OCI-LY7 (cell line): Measurements from ENCODE around the gene TPM2. TPM values are rescaled to one million over a fixed set of nuclear protein-coding genes. Genes with fewer than 3 reads are reported as not detected.

Experiments
- BruUV-seq: library from RNA; stranded (reverse); fragments of 400-500 nt; replicated peaks from 2 replicates; lab custom pipeline; 2021; lab: Mats Ljungman, UMichigan
- CTCF ChIA-PET: fragments of 300-600 bp; sonication (Branson Sonifier 250); formaldehyde crosslinking; loops from one replicate; lab custom pipeline; 2022; ENCODE audit warnings: antibody characterized with exemption; ENCODE audit not compliant: unreplicated experiment; lab: Charles Lee
- POLR2A ChIA-PET: fragments of 300-600 bp; sonication (Branson Sonifier 250); formaldehyde crosslinking; loops from one replicate; lab custom pipeline; 2022; ENCODE audit warnings: antibody characterized with exemption; lab: Charles Lee
- DNase-seq: peaks from one replicate; pipeline ENCODE4 v3.0.0-alpha.2; 2015; ENCODE audit warnings: low spot score
- H2AFZ ChIP-seq: fragments of 200-600 bp; sonication (generic), shearing (Covaris generic); 2 replicates; pipeline ENCODE4 v1.6.1; 2014; ENCODE audit warnings: mild to moderate bottlenecking, antibody characterized with exemption, low read length, moderate library complexity
- H3K27ac ChIP-seq: fragments of 200-600 bp; sonication (generic); 2 replicates; pipeline ENCODE4 v1.5.1; 2014; ENCODE audit warnings: mixed run types, low read depth, mild to moderate bottlenecking, moderate library complexity, low read length, inconsistent platforms; ENCODE audit not compliant: poor library complexity, severe bottlenecking
- H3K36me3 ChIP-seq: fragments of 200-600 bp; sonication (generic); 2 replicates; pipeline ENCODE4 v1.6.1; 2014; ENCODE audit warnings: mild to moderate bottlenecking, antibody characterized with exemption, low read length, moderate library complexity, mixed read lengths; ENCODE audit not compliant: insufficient read depth
- H3K4me1 ChIP-seq: fragments of 200-600 bp; sonication (generic); 2 replicates; pipeline ENCODE4 v1.5.1; 2014; ENCODE audit warnings: mild to moderate bottlenecking, low read length; ENCODE audit not compliant: insufficient read depth, poor library complexity, severe bottlenecking
- H3K4me2 ChIP-seq: fragments of 200-600 bp; sonication (generic); 2 replicates; pipeline ENCODE4 v1.6.1; 2014; ENCODE audit warnings: mild to moderate bottlenecking, low read length
- H3K4me3 ChIP-seq: fragments of 200-600 bp; sonication (generic); 2 replicates; pipeline ENCODE4 v1.5.1; 2014; ENCODE audit warnings: mild to moderate bottlenecking, low read depth, low read length; ENCODE audit not compliant: poor library complexity, severe bottlenecking
- H3K79me2 ChIP-seq: fragments of 200-600 bp; sonication (generic); 2 replicates; pipeline ENCODE4 v1.6.1; 2016; ENCODE audit warnings: low read depth, mild to moderate bottlenecking, low read length, moderate library complexity, mixed read lengths; ENCODE audit not compliant: insufficient read depth
- H3K9me2 ChIP-seq: fragments of 200-600 bp; sonication (generic); 2 replicates; pipeline ENCODE4 v1.6.1; 2016; ENCODE audit warnings: mild to moderate bottlenecking, low read length, mixed read lengths; ENCODE audit not compliant: insufficient read depth
- H3K9me3 ChIP-seq: fragments of 200-600 bp; sonication (generic); 2 replicates; pipeline ENCODE4 v1.6.1; 2014; ENCODE audit warnings: mild to moderate bottlenecking, mixed run types, low read length, mixed read lengths
- H4K20me1 ChIP-seq: fragments of 200-600 bp; sonication (generic); 2 replicates; pipeline ENCODE4 v1.6.1; 2014; ENCODE audit warnings: mild to moderate bottlenecking, antibody characterized with exemption, low read length, moderate library complexity, mixed read lengths; ENCODE audit not compliant: insufficient read depth
- CTCF ChIP-seq: fragments of 200-600 bp; sonication (generic); conservative IDR thresholded peaks from 2 replicates; pipeline ENCODE4 v1.5.1; 2014; ENCODE audit warnings: mild to moderate bottlenecking, antibody characterized with exemption, low read length, moderate library complexity, mixed read lengths
- EZH2phosphoT487 ChIP-seq: fragments of 200-600 bp; sonication (generic); IDR thresholded peaks from 2 replicates; pipeline ENCODE4 v1.6.1; 2018; ENCODE audit warnings: low read depth, borderline replicate concordance, mild to moderate bottlenecking, mixed run types, antibody characterized with exemption, low read length, moderate library complexity, mixed read lengths
- intact Hi-C: fragments of 100-400 bp; cut with micrococcal nuclease; formaldehyde crosslinking; loops from one replicate; pipeline ENCODE4 v1.10.0; 2022; ENCODE audit not compliant: unreplicated experiment
- total RNA-seq, 2 experiments: library from RNA; depleted of rRNA in 1 of 2; stranded (reverse); fragments of >200 nt in 1 of 2; shearing (Covaris generic) in 1 of 2; gene quantifications; 2 replicates each; pipeline ENCODE4 v1.2.3, GENCODE V29; 2014 to 2022

Gene TPM2
- total RNA-seq, 2 experiments from 2014 or later = 2.5 TPM; not detected in 1

GRCh38 chr9:35730486-35730854 lies 40.7 kb upstream of the TPM2 start:
- peaks cover 15% of the 10 kb centered on the region; the same call in 1 of the 2 replicates for H4K20me1 ChIP-seq

DNA sequence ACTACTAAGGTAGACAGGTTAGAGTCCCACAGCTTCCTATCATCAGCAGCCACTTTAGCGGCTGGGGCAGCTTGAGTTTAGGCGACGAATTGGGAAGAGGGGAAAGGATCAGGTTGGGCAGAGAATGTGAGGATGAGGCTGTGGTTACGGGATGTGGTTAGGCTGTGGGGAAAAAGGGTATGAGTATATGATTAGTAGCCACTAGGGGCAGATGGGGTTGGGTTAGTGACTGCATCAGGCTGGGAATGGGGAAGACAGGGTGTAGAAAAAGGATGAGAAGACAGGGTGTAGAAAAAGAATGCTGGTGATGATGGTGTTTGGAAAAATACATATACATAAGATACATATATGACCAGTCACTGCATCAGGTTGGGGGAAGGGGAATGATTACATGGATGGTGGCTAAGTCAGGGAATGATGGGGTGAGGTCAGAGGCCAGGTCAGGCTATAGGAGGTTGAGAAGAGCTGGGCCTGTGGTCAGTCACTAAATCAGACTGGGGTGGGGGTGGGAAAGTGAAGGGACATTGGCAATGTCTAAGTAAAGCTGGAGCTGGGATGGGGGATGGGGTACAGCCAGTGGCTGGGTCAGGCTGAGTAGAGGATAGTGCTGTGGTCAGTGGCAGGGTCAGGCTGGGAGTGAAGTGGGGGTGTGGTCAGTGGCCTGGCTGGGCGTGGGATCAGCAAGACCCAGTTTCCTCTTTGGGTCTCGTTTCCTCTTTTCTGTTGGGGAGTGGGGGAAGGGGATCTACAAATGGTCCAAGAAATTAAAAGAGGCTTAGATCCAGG lies 40.2 kb upstream of the TPM2 start:
- peak; percentile 67 for DNase-seq
- CTCF ChIA-PET = interaction anchor here (0.7 to 2.2 kb wide), 4 partner anchors 26 to 65 kb away, joined by 3 to 13 read pairs (median 4); partner anchors contain the start of gene ARHGEF39
- TSS peak; percentile 45 for BruUV-seq

More at GRCh38 chr9:35730486-35730854, 40.7 kb upstream of the TPM2 start:
- Histone ChIP-seq H3K4me1 (peaks cover 60% of the 10 kb centered on the region), H3K4me2 (peak overlapping the region; percentile 97), H3K79me2 (peaks cover 51% of the 10 kb centered on the region), H3K4me3 (peak overlapping the region; percentile 89), H3K9me3 (no peaks in the 10 kb centered on the region), H3K27ac (peak overlapping the region; percentile 77), H2AFZ (no peak overlapping the region), H3K36me3 (peaks cover 23% of the 10 kb centered on the region; the same call in 1 of the 2 replicates), H3K9me2 (no peaks in the 10 kb centered on the region)
- POLR2A ChIA-PET = interaction anchor here (0.6 to 3.9 kb wide), 7 partner anchors 17 to 282 kb away, joined by 3 to 38 read pairs (median 5); partner anchors contain the start of genes ARHGEF39, GBA2 and RGP1
- CTCF ChIA-PET = interaction anchor here (0.8 to 1.3 kb wide), 4 partner anchors 26 to 70 kb away, joined by 3 to 4 read pairs (median 4); partner anchors contain the start of gene ARHGEF39
- no peak for DNase-seq
- intact Hi-C loops = loop anchor here (10.0 kb wide), 1 partner anchor 656 kb away; the partner anchor contains the start of genes FANCG and VCP
- BruUV-seq = no TSS peak
- TF ChIP-seq EZH2phosphoT487 (no peak), CTCF (no peak)

More for the DNA sequence above, 40.2 kb upstream of the TPM2 start:
- Histone ChIP-seq H3K4me2 (peak overlapping the region; percentile 97), H3K9me2 (no peaks in the 10 kb centered on the region), H3K4me1 (peaks cover 60% of the 10 kb centered on the region), H3K27ac (peak overlapping the region; percentile 77), H3K4me3 (peak overlapping the region; percentile 89), H4K20me1 (peaks cover 15% of the 10 kb centered on the region; the same call in 1 of the 2 replicates), H2AFZ (no peak overlapping the region), H3K9me3 (no peaks in the 10 kb centered on the region), H3K79me2 (peaks cover 51% of the 10 kb centered on the region), H3K36me3 (peaks cover 23% of the 10 kb centered on the region)
- intact Hi-C loops = loop anchor here (2.0 to 10.0 kb wide), 2 partner anchors 71 to 655 kb away; partner anchors contain the start of genes CCDC107, FANCG, RMRP and VCP
- POLR2A ChIA-PET = interaction anchor here (0.6 to 3.9 kb wide), 4 partner anchors 18 to 281 kb away, joined by 5 to 38 read pairs (median 16); partner anchors contain the start of genes ARHGEF39, GBA2 and RGP1
- no peak for TF ChIP-seq EZH2phosphoT487
- TF ChIP-seq CTCF = peak; percentile 84
